NCI-H2107 (cell line): ENCODE data around the gene CHST10.

ENCODE experiments used
- DNase-seq: peaks from one replicate; lab custom pipeline; 2025; lab: John Stamatoyannopoulos, UW

Gene CHST10

DNA sequence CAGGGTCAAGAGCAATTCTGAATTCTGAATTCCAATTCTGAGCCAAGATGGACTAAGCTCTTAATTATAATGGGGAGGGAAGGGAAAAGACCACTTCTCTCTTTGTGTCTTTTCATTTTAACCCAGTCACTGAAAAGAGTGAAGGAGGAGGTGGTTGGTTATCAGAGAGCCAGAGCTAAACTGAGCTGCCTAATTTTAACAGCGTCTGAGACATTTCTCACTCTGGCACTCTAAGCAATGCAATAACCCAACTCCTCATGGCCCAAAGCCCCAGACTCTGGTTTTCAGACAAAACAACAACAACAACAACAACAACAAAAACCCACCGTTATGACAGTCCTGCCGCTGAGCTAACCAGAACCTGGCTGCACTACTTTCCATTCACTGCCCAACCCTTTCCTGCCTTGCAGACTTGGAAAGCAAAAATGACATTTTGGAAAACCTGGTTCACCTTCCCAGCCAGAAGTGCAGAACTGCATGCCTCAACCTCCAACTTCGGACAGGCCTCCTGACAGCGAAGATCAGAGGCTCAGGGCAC lies 1.0 kb downstream of the CHST10 start:
- no peak for DNase-seq

DNA sequence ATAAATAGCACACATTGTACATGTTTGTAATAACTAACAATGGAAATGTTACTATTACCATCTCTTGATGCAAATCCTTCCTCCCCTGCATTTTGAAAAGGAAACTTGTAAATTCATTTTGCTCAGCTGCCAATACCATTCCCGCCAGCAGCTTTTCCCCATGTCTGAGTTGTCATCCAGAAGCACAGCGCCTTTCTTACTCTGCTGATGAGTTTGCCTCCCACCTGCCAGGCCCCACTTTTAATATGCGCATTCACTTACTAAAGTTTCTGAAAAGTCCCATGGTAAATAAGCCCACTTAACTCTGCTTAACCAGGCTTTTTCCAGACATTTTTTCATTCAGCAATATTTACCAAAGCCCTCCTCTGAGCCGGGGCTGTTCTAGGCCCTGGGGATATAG lies 3.9 kb downstream of the CHST10 start:
- no peak for DNase-seq

DNA sequence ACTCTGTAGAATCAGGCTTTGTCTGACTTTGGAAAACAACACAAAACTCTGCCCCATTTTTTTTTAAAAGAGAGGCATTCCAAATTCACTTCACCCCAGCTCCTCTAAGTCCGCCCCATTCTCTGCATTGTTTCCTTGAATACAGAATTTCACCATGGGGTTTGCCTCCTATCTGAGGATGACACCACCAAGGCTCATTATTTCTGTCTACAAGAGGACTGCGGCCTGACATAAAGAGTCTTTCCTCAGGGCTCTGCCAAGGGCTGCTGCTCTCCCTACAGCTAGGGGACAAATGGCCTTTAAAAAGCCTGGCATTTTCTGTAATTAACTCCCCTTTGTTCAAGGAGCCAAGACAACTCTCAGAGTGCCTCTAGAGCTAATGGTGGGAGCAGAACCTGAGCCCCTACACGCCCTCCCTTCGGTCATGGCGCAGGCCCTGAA lies 4.6 kb downstream of the CHST10 start:
- DNase-seq = no peak

DNA sequence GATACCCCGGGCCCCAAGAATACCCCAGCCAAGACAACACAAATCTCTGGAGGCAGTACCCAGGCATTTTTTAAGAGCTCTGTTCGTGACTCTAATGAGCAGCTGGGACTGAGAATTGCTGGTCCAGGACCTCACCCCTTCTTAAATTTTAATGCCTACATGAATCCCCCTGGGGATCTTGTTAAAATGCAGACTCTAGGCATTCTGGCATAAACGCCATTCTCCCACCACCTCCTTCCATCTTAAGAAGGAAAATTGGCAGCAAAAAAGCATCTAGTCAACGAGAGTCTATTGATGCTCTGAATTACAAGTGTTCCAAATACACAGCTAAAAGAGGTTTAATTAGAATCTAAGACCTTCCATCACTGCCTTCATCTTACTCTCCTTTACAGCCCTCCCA lies 5.0 kb downstream of the CHST10 start:
- DNase-seq = no peak

DNA sequence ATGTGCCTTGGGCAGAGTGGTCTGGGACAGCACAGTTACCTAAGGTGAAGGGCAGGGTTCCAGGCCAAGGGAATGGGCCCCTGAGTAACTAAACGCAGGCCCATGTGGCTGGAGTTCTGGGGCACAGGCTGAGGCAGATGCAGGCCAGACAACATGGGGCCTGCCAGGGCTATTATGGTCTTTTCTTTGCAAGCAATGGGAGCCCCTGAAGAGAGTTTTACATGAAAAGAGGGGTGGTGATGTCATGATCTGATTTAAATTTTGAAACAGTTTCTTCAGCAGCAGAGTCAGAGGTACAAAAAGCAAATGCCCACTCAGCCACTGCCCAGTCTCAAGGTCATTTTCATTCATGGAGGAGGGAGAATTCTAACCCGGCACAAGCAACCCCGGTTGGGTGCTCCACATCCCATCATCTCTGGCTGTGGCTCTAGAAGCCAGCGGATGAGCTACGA lies 5.6 kb downstream of the CHST10 start:
- no peak for DNase-seq

DNA sequence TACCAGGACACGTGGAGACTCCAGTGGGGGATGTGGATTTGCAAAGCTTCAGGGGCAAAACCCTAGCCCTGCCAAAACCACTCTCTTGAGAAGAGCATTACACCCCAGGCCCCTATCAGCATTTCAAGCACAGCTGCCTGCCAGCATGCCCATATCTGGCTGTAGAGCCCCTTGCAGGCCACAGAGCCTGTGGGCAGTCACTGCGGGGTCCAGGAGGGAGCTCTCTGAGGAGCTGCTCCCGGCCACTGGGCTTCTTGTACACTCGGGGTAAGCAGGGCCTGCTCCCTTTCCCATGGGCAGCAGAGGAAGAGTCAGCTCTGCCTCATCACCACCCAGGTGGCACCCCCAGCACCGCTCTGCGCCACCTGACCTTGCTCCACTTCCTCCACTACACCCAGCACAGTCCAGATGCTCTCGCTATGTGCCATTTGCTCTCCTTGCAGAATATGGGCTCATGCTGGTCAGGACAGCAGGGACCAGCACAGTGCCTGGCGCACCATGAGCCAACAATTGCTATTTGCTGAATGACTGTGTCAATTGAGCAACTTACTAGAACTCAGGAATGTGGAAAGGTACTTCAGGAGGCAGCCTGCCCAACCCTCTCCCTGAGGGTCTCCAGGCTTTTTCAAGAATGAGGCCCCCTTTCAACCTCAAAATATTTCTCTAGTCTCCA lies 7.4 kb downstream of the CHST10 start:
- no peak for DNase-seq

DNA sequence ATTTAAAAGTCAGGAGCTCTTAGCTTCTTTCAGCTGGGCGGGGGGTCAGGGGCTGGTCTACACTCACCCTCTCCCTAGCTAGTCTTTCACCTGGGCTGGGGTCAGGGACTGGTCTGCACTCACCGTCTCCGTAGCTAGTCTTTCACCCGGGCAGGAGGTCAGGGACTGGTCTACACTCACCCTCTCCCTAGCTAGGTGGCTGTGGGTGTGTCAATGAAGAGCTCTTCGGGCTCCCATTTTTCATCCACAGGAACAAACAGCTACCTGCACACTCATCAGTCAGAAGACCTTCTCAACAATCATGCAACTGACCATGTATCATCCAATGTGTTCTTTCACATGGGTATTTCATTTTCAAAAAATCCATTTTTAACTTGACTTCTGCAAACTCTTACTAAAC lies 8.0 kb downstream of the CHST10 start:
- no peak for DNase-seq

DNA sequence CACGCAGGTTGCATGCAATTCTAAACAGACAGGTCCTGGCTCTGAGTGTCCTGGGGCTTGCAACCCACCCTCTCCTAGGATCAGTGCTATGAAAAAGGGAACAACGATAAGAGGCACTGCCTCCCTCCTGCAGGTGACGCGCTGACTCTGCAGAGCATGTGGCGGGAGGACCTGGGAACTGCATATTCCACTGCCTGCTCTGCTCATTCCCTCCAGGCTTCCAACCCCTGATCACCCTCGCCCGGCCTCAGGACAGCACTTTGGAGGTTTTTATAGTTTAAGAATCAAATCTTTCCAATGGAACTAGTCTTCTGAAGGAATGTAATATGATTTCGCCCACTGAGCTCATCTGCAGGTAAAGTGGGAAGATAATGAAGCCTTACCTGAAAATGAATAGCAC lies 8.5 kb downstream of the CHST10 start:
- DNase-seq = no peak

DNA sequence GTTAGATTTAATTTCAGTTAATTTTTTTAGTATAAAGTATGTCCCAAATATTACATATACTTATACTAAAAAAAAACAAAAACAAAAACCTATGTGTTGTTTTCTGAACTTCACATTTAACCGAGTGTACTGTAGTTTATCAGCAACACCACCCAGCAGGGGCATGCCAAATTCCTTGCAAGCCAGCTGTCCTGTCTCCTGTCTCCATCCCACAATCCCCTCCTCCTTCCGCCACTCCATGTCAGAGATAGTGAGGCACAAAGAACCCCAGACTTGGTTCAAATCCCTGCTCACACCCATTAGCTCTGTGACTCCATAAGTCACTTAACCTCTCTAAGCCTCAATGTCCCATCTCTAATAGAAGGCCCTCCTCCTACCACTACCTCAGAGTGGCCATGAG lies 9.4 kb downstream of the CHST10 start:
- no peak for DNase-seq

DNA sequence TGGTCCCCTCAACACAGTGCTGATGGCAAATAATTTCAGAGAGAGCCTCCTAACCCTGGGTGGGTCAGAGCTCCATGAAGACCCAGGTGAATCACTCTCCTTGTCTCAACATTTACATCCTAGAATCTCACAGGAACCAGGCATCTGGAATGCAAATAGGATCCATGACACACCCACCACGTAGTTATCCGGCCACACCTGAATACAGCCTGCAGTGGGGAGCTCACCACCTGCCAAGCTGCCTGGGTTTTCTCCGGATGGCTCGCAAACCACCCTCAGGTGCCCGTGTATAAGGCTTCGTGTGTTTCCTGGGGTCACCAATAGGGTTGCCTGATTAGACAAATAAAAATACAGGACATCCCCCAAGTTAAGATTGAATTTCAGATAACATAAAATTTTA lies 9.9 kb downstream of the CHST10 start:
- no peak for DNase-seq

DNA sequence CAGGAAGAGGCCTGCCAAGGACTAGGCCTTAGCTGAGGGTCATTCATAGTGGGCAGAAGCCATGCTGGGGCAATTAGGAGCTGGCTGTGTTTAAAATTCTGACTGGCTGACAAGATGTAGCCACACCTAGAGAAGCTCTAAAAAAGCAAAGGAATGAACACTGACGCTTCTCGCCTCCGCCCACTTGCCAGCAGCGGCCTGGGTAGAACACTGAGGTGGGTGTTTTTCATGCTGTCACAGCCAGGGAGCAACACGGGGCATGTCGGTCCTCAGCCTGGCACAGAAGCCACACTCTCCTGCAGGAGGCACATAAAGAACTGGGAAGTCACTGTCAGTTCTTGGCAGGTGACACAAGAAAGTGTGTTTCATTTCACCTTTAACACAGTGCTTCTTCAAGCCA lies 10.4 kb downstream of the CHST10 start:
- DNase-seq = no peak

DNA sequence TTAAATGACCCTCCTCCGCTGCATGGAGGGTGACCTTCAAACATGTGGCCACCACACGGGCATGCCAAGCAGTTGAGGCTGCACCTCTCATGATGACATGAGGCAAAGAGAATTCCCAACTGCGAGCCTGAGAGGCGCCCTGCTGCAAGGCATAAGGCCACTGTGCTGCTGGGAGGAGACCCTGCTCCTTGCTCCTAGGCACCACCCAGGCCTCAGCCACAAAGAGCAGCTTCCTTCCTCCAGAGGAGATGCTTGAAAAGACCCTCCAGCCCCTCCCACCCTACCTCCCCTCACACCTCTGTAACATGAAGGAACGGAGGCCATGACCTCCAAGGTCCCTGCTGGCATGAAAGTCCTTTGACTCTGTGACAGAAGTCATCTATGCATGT lies 11.4 kb downstream of the CHST10 start:
- no peak for DNase-seq

DNA sequence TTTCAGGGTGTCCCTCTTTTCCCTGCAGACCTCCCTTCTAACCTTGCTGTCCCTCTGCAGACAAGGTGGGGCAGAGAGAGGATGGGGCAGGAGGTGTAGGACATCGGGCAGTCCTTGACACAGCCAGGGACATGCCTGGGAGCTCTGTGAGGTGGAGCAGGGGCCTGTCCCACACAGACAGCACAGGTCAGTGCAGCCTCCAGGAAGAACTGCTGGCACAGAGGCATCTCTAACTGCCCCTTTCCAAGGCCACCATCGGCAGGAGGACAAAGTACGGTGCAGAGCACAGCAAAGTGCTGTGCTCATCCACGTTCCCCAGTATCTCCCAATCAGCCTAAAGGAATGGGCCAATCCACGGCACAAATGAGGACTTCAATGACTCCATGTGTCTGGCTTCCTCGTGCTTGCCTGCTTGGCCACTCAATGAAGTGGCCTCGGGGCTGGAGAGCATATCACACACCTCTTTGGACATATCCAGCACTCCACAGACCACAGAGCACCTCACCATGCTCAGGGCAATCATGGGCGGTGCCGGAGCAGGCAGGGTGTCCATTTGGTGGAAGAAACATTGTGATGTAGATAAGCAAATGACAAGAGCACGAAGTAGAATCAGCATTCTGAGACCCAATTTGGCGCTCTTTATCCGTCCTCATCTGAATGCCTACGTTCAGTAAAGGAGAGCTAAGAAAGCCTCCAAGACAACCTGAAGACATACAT lies 11.9 kb downstream of the CHST10 start:
- no peak for DNase-seq

DNA sequence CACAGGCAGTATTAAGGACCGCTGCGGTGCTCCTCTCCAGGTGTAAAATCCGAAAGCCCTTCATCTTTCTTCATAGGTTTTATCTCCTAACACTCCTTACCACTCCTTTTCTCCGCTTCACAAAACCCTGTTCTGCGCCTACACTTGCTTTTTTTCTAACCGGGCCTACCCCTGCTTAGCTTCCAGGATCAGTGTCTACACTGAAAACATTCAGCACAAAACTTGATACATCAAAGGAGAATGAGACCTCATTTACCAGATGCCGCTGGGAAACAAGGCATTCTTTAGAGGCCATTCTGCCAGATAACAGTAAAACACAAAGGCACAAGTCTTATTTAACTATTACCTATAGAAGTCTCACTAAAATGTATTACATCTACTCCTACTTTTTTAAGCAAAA lies 13.1 kb downstream of the CHST10 start:
- no peak for DNase-seq

DNA sequence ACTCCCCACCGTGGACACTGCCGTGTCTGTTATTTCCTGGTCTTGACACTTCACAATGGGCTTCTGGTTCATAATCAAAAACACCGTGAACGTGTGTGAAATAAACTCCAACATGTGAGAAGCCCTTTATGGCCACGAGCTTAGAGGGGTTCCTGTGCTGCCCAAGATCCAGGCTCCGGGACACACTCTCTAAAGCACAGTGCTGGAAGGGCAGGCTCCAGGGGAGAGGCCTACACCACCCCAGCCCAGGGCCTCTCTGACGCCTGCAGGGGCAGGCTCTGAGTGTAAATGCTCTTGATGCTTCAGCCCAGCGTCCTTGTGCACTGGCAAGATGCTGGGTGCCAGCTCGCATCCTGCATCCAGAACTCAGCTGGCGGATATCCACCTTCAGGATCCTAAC lies 13.7 kb downstream of the CHST10 start:
- no peak for DNase-seq

DNA sequence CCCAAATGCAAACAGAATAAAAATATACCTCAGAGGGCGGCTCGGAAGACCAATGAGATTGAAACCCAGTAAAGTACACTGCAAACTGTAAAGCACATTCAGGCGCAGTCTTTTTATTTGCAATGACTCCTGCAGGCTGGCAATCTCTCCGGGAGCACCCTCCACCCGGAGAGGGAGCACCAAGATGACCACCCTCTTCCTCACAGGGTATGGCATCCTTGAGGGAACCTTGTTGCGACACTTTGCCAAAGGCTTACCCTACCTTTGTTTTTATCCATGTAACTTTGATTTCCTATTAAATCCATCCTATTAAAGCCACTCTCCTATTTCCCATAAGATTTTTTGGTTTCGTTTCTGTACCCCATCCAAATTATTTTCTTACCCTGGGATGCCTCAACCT lies 16.2 kb downstream of the CHST10 start:
- no peak for DNase-seq

DNA sequence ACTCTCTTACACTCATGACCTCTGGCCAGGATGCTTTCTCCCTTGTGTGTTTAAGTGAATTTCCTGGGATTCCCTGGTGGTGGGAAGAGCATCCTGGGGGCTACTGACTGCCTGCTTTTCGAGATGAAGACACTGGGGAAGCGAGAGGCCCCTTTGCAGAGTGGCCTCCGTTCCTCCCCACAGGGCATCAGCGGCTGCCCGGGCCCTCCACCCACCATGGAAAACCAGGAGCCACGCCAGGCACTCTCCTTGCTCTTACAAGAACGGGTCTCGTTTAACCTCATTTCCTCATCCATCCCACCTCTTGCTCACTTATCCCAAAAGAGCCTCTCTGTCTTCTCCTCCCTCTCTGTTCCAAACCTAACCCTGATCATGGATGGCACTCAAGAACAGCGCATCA lies 17.8 kb downstream of the CHST10 start:
- DNase-seq = no peak

DNA sequence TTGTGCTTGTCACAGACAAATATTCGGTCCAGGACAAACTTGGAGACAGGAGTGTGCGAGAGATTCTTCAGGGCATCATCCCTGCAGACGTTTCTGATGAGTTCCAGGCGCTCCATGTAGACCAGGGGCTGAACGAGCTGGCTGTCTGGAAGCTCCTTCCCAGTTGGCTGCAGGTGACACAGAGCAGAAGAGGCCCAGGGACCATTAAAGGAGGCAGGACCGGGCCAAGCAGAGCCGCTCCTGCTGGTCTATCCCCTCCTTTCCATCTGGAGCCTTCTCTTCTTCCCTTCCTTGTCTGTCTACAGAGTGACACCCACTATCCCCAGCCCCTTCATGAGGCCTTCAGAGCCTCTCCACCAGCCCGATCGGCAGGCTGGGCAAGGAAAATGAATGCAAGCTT lies 19.5 kb downstream of the CHST10 start:
- DNase-seq = no peak

DNA sequence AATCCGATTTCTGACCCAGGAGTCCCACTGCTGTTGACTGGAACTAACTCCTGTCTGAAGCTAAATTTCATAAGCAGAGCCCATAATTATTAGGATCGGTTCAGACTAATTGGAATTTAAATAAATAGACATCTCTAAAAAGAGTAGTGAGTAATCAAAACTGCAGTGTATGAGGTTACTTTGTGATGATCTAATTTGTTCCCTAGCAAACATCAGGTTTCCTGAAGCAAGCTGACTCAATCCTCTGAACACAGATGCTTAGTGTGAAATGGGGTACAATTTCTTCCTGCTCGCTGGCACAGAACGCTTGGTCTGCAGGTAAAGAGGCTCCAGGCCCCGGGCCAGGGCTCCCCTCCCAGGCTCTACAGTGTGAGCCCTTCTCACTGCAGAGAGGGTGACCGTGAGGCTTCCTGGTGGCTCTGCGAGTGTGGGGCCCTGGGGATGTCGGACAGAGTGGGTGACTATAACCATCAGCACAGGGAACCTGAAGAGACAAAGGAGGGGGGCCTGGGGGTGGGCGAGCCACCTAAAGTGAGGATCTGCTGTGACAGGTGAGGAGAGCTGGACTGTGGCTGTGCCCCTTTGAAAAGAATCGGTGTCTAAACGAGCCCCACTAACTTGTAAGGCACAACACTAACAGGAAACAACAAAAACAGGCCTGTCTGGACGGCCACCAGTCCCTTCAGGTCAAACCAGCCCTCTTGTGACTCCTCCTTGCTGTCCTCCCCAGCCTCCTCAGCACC lies 20.2 kb downstream of the CHST10 start:
- no peak for DNase-seq

DNA sequence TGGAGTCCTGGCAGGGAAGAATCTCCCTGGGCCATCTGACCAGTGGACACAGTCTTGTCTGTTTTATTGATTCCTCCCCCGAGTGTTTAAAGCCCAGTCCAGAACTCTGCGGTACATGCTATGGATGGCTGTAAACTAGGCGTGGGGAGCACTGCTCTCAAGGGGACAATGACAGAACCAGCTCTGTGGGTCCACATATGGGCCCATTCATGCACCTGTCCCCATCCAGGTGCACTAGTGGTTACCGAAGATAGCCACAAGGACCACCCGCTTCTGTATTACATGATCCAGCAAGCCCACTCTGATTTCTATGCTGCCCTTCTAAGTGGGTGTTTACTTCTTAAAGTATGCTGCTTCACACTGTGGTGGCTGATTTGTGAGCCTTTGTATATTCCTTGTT lies 21.0 kb downstream of the CHST10 start:
- no peak for DNase-seq

DNA sequence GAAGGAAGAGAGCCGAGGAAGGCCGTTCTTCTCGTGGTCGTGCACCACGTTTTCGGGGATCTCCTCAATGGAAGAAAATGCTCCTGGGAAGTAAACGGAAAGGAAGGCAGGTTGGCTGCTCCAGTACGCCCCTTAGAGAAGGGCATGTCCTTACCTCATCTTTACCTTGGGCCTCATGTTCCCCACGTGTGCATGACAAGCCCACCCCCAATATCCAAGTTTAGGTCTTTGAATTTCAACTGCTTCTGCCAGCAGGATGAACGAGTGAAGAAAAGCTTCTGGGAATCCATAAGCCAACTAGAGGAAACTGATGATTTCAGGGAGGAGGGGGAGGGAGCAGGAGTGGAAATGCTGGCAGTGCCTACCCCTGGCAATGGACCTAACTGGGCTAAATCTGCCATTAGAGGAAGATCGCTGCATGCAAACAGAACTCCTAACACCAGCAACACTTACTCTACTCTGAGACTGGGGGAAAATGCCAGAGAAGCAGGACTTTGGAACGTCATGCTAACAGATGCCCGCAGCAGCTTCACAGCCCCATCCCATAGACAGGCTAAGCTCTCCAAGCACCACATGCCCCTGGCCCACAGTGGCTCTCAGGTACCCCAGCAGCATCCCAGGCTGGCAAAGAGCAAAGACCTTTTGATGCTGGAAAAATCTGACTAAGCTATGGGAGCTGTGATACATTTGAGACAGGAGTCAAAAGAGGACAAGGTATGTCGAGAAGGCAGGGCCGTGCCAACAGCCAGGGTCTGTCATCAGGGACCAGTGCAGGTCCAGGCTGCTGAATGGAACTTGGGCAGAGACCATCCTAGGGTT lies 21.7 kb downstream of the CHST10 start:
- DNase-seq = no peak

DNA sequence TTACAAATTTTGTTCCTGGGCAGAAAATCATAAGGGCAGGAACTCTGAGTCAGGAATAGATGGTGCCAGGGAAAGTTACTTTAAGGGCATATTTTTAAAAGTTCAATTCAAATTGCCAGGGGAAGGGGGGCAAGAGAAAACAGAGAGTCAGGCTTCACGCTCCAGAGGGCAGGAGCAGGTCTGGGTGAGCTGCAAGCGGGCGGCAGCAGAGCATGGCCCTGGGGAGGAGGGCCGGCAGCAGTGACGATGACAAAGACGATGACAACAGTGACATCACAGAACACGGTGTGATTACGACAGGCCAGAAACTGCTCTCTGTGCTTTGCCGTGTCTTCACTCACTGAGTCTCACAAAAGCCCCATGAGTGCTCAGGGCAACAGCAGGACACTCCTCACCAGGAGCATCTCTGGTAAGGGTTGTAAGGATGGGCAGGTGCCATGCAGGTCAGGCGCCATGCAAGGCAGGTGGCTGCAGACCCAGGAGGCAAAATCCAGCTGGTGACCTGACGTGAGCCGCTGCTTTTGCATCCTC lies 23.3 kb downstream of the CHST10 start:
- DNase-seq = no peak
